ENCODE data around the gene TNK1. TPM values are rescaled to one million over a fixed set of nuclear protein-coding genes. Genes with fewer than 3 reads are reported as not detected.

TNK1 gene
- total and polyA plus RNA-seq, 2 of the 8 experiments (the other 6 are each of a cell fraction or from before 2014, with no cell fraction given) = 7.6 to 9.5 TPM

- TF ChIP-seq RFX5 (IDR thresholded peaks at IDR 0.05; ENCODE audit: borderline replicate concordance, low read depth, low read length) (no peak; the same call in 1 of the 2 replicates), TAF1 (IDR thresholded peaks at IDR 0.05; ENCODE audit: low read depth, low read length) (peak; percentile 82), KDM5A (IDR thresholded peaks at IDR 0.05; ENCODE audit: low read length) (no peak), SIX5 (IDR thresholded peaks at IDR 0.05; ENCODE audit: low read depth, low read length) (no peak), NANOG (IDR thresholded peaks at IDR 0.05; ENCODE audit: insufficient read depth, low read depth, low read length, poor library complexity, severe bottlenecking) (no peak), ATF2 (IDR thresholded peaks at IDR 0.05; ENCODE audit: low read length) (peak; percentile 93), HDAC2 (IDR thresholded peaks at IDR 0.05; ENCODE audit: borderline replicate concordance in 1 of 2, low read depth in 2 of 2, low read length in 2 of 2) (peak in 1 of 2 experiments; percentile 69; a peak in 1 of 4 replicates), CEBPB (IDR thresholded peaks at IDR 0.05; ENCODE audit: low read depth, low read length) (0 out of 2 replicates have a peak, but pooled peaks have one; percentile 13), POU5F1 (IDR thresholded peaks at IDR 0.05; ENCODE audit: low read depth, low read length) (no peak), MAFK (IDR thresholded peaks at IDR 0.05; ENCODE audit: low read depth, low read length) (no peak), RBBP5 (IDR thresholded peaks at IDR 0.05; ENCODE audit: borderline replicate concordance, low read depth, low read length) (peak; percentile 62; the same call in 1 of the 2 replicates), CTCF (IDR thresholded peaks at IDR 0.05; ENCODE audit: control extremely low read depth in 1 of 3, insufficient read depth in 1 of 3, low read depth in 1 of 3, low read length in 3 of 3) (peak; percentile 63 to 99 (median 79)), TBP (IDR thresholded peaks at IDR 0.05; ENCODE audit: low read depth, low read length) (peak; percentile 49), NRF1 (IDR thresholded peaks at IDR 0.05; ENCODE audit: low read depth, low read length) (no peak), SIN3A (conservative IDR thresholded peaks at IDR 0.05 in 1 of 2, IDR thresholded peaks at IDR 0.05 in 1 of 2; ENCODE audit: low read depth in 1 of 2, low read length in 2 of 2) (peak; percentile 51 to 72; a peak in 2 of 4 replicates), SAP30 (IDR thresholded peaks at IDR 0.05; ENCODE audit: insufficient read depth, insufficient replicate concordance, low read length) (peak; percentile 13), CBX5 (IDR thresholded peaks at IDR 0.05; ENCODE audit: low read depth, low read length) (no peak)
Observed at GRCh38 chr17:7436556-7437368, 55.9 kb downstream of the TNK1 start (continued).
